ENCODE measurements around the gene S1PR2.
"Not testable (repeated sequence)": the region's sequence is repeated elsewhere in the genome, so short reads cannot be mapped to it uniquely, and the experiment has no call there.

S1PR2 gene

GRCh38 chr19:10238172-10238783 is 7.1 kb upstream of the S1PR2 start:
- DNase-seq: no peak
- TF ChIP-seq POLR2A (IDR thresholded peaks at IDR 0.05; ENCODE audit: low read length): no peak

GRCh38 chr19:10237702-10238101 is 6.6 kb upstream of the S1PR2 start:
- TF ChIP-seq GATA1 (IDR thresholded peaks at IDR 0.05; ENCODE audit: low read depth, low read length) (no peak), POLR2A (IDR thresholded peaks at IDR 0.05; ENCODE audit: low read length) (no peak)
- no peak for DNase-seq

- not testable (repeated sequence) for DNase-seq
Observed at GRCh38 chr19:10235409-10235808, 4.3 kb upstream of the S1PR2 start.

- TF ChIP-seq POLR2A (IDR thresholded peaks at IDR 0.05; ENCODE audit: low read length) (no peak), GATA1 (IDR thresholded peaks at IDR 0.05; ENCODE audit: low read depth, low read length) (no peak)
Observed at GRCh38 chr19:10235003-10235402, 3.9 kb upstream of the S1PR2 start.

GRCh38 chr19:10233946-10234345 is 2.8 kb upstream of the S1PR2 start:
- TF ChIP-seq GATA1 (IDR thresholded peaks at IDR 0.05; ENCODE audit: low read depth, low read length): no peak
- DNase-seq: no peak

More at GRCh38 chr19:10235003-10235402, 3.9 kb upstream of the S1PR2 start:
- no peak for DNase-seq

- DNase-seq: no peak
- TF ChIP-seq POLR2A (IDR thresholded peaks at IDR 0.05; ENCODE audit: low read length) (no peak), GATA1 (IDR thresholded peaks at IDR 0.05; ENCODE audit: low read depth, low read length) (no peak)
Observed at GRCh38 chr19:10231612-10232228, 589 bp upstream of the S1PR2 start.

GRCh38 chr19:10230173-10230860 is 814 bp downstream of the S1PR2 start:
- peak in 1 of 2 experiments; percentile 34 for DNase-seq
- no peak for TF ChIP-seq POLR2A (IDR thresholded peaks at IDR 0.05; ENCODE audit: low read length)
- no peak for TF ChIP-seq GATA1 (IDR thresholded peaks at IDR 0.05; ENCODE audit: low read depth, low read length)

- TF ChIP-seq GATA1 (IDR thresholded peaks at IDR 0.05; ENCODE audit: low read depth, low read length) (no peak), POLR2A (IDR thresholded peaks at IDR 0.05; ENCODE audit: low read length) (no peak)
- DNase-seq: peak; percentile 34 to 46
Observed at GRCh38 chr19:10228920-10229319, 2.2 kb downstream of the S1PR2 start.

GRCh38 chr19:10228393-10228792 is 2.7 kb downstream of the S1PR2 start:
- no peak for TF ChIP-seq GATA1 (IDR thresholded peaks at IDR 0.05; ENCODE audit: low read depth, low read length)
- TF ChIP-seq POLR2A (IDR thresholded peaks at IDR 0.05; ENCODE audit: low read length): no peak
- DNase-seq: no peak

- peak in 1 of 2 experiments; percentile 18 for DNase-seq
- no peak for TF ChIP-seq POLR2A (IDR thresholded peaks at IDR 0.05; ENCODE audit: low read length)
- no peak for TF ChIP-seq GATA1 (IDR thresholded peaks at IDR 0.05; ENCODE audit: low read depth, low read length)
Observed at GRCh38 chr19:10227026-10227971, 3.8 kb downstream of the S1PR2 start.

- DNase-seq: no peak
- TF ChIP-seq GATA1 (IDR thresholded peaks at IDR 0.05; ENCODE audit: low read depth, low read length) (no peak), POLR2A (IDR thresholded peaks at IDR 0.05; ENCODE audit: low read length) (no peak)
Observed at GRCh38 chr19:10226376-10227025, 4.6 kb downstream of the S1PR2 start.

GRCh38 chr19:10226021-10226375 is 5.1 kb downstream of the S1PR2 start:
- TF ChIP-seq POLR2A (IDR thresholded peaks at IDR 0.05; ENCODE audit: low read length): no peak
- no peak for TF ChIP-seq GATA1 (IDR thresholded peaks at IDR 0.05; ENCODE audit: low read depth, low read length)

GRCh38 chr19:10224337-10224736 is 6.8 kb downstream of the S1PR2 start:
- DNase-seq: no peak
- TF ChIP-seq GATA1 (IDR thresholded peaks at IDR 0.05; ENCODE audit: low read depth, low read length): no peak
- no peak for TF ChIP-seq POLR2A (IDR thresholded peaks at IDR 0.05; ENCODE audit: low read length)

More at GRCh38 chr19:10226021-10226375, 5.1 kb downstream of the S1PR2 start:
- no peak for DNase-seq
